GM23248 (cell line): ENCODE data around the gene NR3C2. TPM values are rescaled to one million over a fixed set of nuclear protein-coding genes. Genes with fewer than 3 reads are reported as not detected.
A peak's percentile ranks its signal among the peaks of the same experiment; 100 is the strongest.

Experiments used
- DNase-seq: peaks from one replicate; pipeline ENCODE4 v3.0.0-alpha.2; 2015
- H2AFZ ChIP-seq: fragments of 200-600 bp; sonication (generic); 2 replicates; pipeline ENCODE4 v1.6.1; 2016; ENCODE audit warnings: antibody characterized with exemption
- H3F3A ChIP-seq: fragments of 200-600 bp; sonication (generic); 2 replicates; pipeline ENCODE4 v1.6.1; 2016; ENCODE audit warnings: mild to moderate bottlenecking, antibody characterized with exemption, mixed run types; ENCODE audit not compliant: insufficient read depth
- H3K27ac ChIP-seq: fragments of 200-600 bp; sonication (generic); 2 replicates; pipeline ENCODE4 v1.5.1; 2016; ENCODE audit warnings: mild to moderate bottlenecking
- H3K27me3 ChIP-seq: fragments of 200-600 bp; sonication (generic); replicated peaks from 2 replicates; pipeline ENCODE4 v1.6.1; 2016; ENCODE audit warnings: mild to moderate bottlenecking; ENCODE audit not compliant: insufficient read depth
- H3K36me3 ChIP-seq: fragments of 200-600 bp; sonication (generic); 2 replicates; pipeline ENCODE4 v1.6.1; 2016; ENCODE audit warnings: low read depth, mild to moderate bottlenecking
- H3K4me1 ChIP-seq: fragments of 200-600 bp; sonication (generic); 2 replicates; pipeline ENCODE4 v1.6.1; 2016; ENCODE audit warnings: mild to moderate bottlenecking; ENCODE audit not compliant: insufficient read depth
- H3K4me2 ChIP-seq: fragments of 200-600 bp; sonication (generic); one replicate; pipeline ENCODE4 v1.6.1; 2016; ENCODE audit warnings: mild to moderate bottlenecking; ENCODE audit not compliant: unreplicated experiment
- H3K4me3 ChIP-seq: fragments of 200-600 bp; sonication (generic); 2 replicates; pipeline ENCODE4 v1.5.1; 2016; ENCODE audit warnings: mild to moderate bottlenecking
- H3K79me2 ChIP-seq: fragments of 200-600 bp; sonication (generic); 2 replicates; pipeline ENCODE4 v1.6.1; 2016; ENCODE audit warnings: mild to moderate bottlenecking; ENCODE audit not compliant: insufficient read depth
- H3K9ac ChIP-seq: fragments of 200-600 bp; sonication (generic); 2 replicates; pipeline ENCODE4 v1.6.1; 2016; ENCODE audit warnings: mild to moderate bottlenecking
- H3K9me2 ChIP-seq: fragments of 200-600 bp; sonication (generic); 2 replicates; pipeline ENCODE4 v1.6.1; 2016; ENCODE audit warnings: mixed run types, mild to moderate bottlenecking, moderate library complexity; ENCODE audit not compliant: insufficient read depth
- H3K9me3 ChIP-seq: fragments of 200-600 bp; sonication (generic); one replicate; pipeline ENCODE4 v1.6.1; 2017; ENCODE audit warnings: low read depth
- H4K20me1 ChIP-seq: fragments of 200-600 bp; sonication (generic); 2 replicates; pipeline ENCODE4 v1.6.0; 2016; ENCODE audit not compliant: insufficient read depth
- EZH2 ChIP-seq: fragments of 200-600 bp; sonication (generic); IDR thresholded peaks from 2 replicates; pipeline ENCODE4 v1.6.1; 2018; ENCODE audit warnings: antibody characterized with exemption, mild to moderate bottlenecking; ENCODE audit not compliant: insufficient read depth, poor library complexity, severe bottlenecking
- EZH2phosphoT487 ChIP-seq: fragments of 200-600 bp; sonication (generic); IDR thresholded peaks from 2 replicates; pipeline ENCODE4 v1.6.1; 2018; ENCODE audit warnings: antibody characterized with exemption, moderate library complexity, mild to moderate bottlenecking, low read depth; ENCODE audit not compliant: insufficient read depth
- WGBS, 2 experiments: methylation state at CpG; one replicate each; pipeline ENCODE4 v1.1.6; 2015 to 2017; ENCODE audit warnings: low lambda C conversion rate in 2 of 2, low coverage in 1 of 2; ENCODE audit errors: missing lambda C conversion rate in 2 of 2; 5-methylcytosine and 5-hydroxymethylcytosine counted together
- in situ Hi-C: fragments of 300-500 bp; cut with MboI; formaldehyde crosslinking; loops from 2 replicates; pipeline ENCODE4 v1.15.0; 2020
- polyA plus RNA-seq: library from polyadenylated mRNA; unstranded; fragments of >200 nt; fragmentation: Nextera tagmentation; extraction: Ambion mirVana; gene quantifications from 2 replicates; pipeline ENCODE4 v1.2.1, GENCODE V29; 2016
- total RNA-seq: library from RNA; depleted of rRNA; stranded (reverse); fragments of >200 nt; shearing (Covaris generic); gene quantifications from 2 replicates; pipeline ENCODE4 v1.2.3, GENCODE V29; 2014

Gene NR3C2
- total and polyA plus RNA-seq, 2 experiments from 2014 or later, result 0.04 TPM; not detected in 1

DNA sequence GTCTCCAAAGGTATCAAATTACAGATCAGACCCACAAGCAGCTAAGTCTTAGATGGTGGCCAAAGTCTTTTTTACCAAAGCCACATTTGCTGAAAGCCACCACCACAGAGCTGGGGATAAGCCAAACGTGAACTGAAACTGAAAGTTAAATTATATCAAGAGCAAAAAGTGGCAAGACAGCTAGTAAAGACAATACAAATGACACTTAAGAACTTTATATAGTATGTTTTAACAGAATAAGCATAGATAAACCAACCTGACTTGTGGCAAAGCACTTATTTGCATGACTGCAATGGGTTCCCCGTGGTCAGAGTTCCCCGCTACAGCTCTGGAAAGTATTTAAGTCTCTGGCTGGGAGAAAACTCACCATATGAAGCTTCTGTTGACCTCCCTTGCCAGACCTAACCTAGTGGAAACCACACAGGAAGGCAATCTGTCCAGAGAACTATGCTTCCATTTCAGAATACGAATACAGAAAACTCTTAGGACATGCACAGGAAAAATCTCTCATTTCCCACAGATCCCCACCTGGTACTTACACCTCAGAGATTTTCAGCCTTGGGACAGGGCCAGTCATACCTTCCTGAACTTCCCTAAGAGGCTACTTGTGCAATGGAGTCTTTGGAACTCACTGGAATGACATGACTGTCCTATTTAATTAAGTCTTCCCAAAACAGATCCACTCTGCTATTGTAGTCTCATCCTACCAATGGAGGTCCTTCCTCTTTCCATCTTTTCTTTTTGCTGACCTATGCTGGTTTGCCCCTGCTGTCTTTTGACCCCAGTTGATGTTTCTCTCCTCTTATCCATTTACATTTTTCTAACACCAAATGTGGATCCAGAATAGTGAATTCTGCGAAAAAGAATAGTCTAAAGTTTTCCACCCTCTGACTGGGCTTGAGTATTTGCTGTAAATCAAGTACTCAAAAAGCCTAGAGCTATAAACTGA, 225.1 kb downstream of the NR3C2 start:
- Histone ChIP-seq H2AFZ (no peak overlapping the region), H3K4me2 (no peak overlapping the region), H3K9me2 (no peaks in the 10 kb centered on the region), H3K4me1 (no peaks in the 10 kb centered on the region), H3F3A (no peaks in the 10 kb centered on the region), H3K9ac (no peak overlapping the region), H3K9me3 (no peaks in the 10 kb centered on the region), H3K36me3 (no peaks in the 10 kb centered on the region), H3K4me3 (no peak overlapping the region), H3K27ac (no peak overlapping the region), H3K79me2 (no peaks in the 10 kb centered on the region), H4K20me1 (no peaks in the 10 kb centered on the region), H3K27me3 (no peaks in the 10 kb centered on the region)
- no peak for DNase-seq
- in situ Hi-C loops, result no loop called here
- TF ChIP-seq EZH2phosphoT487, result no peak
- no peak for TF ChIP-seq EZH2
- WGBS, 2 experiments, result 61% methylated on average over 5 of the region's 5 CpGs

DNA sequence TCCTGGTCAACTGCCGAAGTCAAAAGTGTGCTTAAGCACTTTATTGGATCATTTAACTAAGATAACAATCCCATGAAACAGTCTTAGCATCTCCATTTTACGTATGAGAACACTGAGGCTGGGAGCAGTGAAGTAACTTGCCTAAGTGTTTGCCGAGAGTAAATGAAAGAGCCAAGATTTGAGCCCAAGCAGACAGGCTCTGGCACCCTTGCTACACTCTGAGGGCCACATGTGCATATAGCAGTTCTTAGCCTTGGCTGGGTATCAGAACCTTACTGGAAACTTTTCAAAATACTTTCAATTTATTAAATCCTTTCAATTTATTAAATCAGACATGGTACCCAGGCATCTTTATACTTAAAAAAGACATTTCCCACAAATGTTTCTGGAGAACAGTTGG, 225.9 kb downstream of the NR3C2 start:
- H3K9me2 ChIP-seq, result no peaks in the 10 kb centered on the region
- no peak overlapping the region for H3K9ac ChIP-seq
- H3K9me3 ChIP-seq, result no peaks in the 10 kb centered on the region
- DNase-seq, result no peak
- H3K27me3 ChIP-seq, result no peaks in the 10 kb centered on the region
- no peak overlapping the region for H3K4me3 ChIP-seq
- H3K4me2 ChIP-seq, result no peak overlapping the region
- H2AFZ ChIP-seq, result no peak overlapping the region
- no peaks in the 10 kb centered on the region for H3K4me1 ChIP-seq
- H3K36me3 ChIP-seq, result no peaks in the 10 kb centered on the region
- 56 to 61% methylated on average over 3 of the region's 3 CpGs for WGBS, 2 experiments
- no peak overlapping the region for H3K27ac ChIP-seq
- in situ Hi-C loops, result no loop called here
- H4K20me1 ChIP-seq, result no peaks in the 10 kb centered on the region
- no peaks in the 10 kb centered on the region for H3F3A ChIP-seq
- no peaks in the 10 kb centered on the region for H3K79me2 ChIP-seq
- TF ChIP-seq EZH2phosphoT487, result no peak
- TF ChIP-seq EZH2, result no peak

GRCh38 chr4:148215202-148215601, 227.0 kb downstream of the NR3C2 start:
- 28 to 37% methylated on average over 3 of the region's 3 CpGs for WGBS, 2 experiments

GRCh38 chr4:148214529-148215166, 227.6 kb downstream of the NR3C2 start:
- in situ Hi-C loops, result no loop called here
- no peaks in the 10 kb centered on the region for H3K9me3 ChIP-seq
- H3K4me3 ChIP-seq, result no peak overlapping the region
- peak; percentile 36 for DNase-seq
- H3K9ac ChIP-seq, result no peak overlapping the region
- WGBS, 2 experiments, result 8 to 9% methylated on average over 11 of the region's 11 CpGs
- no peaks in the 10 kb centered on the region for H4K20me1 ChIP-seq
- no peak overlapping the region for H3K27ac ChIP-seq
- no peak overlapping the region for H3K4me2 ChIP-seq
- H2AFZ ChIP-seq, result no peak overlapping the region
- no peaks in the 10 kb centered on the region for H3K27me3 ChIP-seq
- no peak for TF ChIP-seq EZH2phosphoT487
- TF ChIP-seq EZH2, result no peak
- H3F3A ChIP-seq, result no peaks in the 10 kb centered on the region
- H3K79me2 ChIP-seq, result no peaks in the 10 kb centered on the region
- H3K4me1 ChIP-seq, result no peaks in the 10 kb centered on the region
- no peaks in the 10 kb centered on the region for H3K36me3 ChIP-seq
- no peaks in the 10 kb centered on the region for H3K9me2 ChIP-seq

More at GRCh38 chr4:148215202-148215601, 227.0 kb downstream of the NR3C2 start:
- Histone ChIP-seq H4K20me1 (no peaks in the 10 kb centered on the region), H3K9me2 (no peaks in the 10 kb centered on the region), H3K9me3 (no peaks in the 10 kb centered on the region), H3K4me1 (no peaks in the 10 kb centered on the region), H2AFZ (no peak overlapping the region), H3K36me3 (no peaks in the 10 kb centered on the region), H3K79me2 (no peaks in the 10 kb centered on the region), H3K27ac (no peak overlapping the region), H3K27me3 (no peaks in the 10 kb centered on the region), H3K9ac (no peak overlapping the region), H3K4me3 (no peak overlapping the region), H3F3A (no peaks in the 10 kb centered on the region), H3K4me2 (no peak overlapping the region)
- DNase-seq, result no peak
- TF ChIP-seq EZH2phosphoT487, result no peak
- no peak for TF ChIP-seq EZH2
- in situ Hi-C loops, result no loop called here
